ENCODE data around the gene AP2M1.

Gene AP2M1

DNA sequence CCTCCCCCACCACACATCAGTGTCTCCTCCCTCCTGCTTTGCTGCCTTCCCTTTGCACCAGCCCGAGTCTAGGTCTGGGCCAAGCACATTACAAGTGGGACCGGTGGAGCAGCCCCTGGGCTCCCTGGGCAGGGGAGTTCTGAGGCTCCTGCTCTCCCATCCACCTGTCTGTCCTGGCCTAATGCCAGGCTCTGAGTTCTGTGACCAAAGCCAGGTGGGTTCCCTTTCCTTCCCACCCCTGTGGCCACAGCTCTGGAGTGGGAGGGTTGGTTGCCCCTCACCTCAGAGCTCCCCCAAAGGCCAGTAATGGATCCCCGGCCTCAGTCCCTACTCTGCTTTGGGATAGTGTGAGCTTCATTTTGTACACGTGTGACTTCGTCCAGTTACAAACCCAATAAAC, 9.0 kb downstream of the AP2M1 start:
- DNase-seq = no peak

DNA sequence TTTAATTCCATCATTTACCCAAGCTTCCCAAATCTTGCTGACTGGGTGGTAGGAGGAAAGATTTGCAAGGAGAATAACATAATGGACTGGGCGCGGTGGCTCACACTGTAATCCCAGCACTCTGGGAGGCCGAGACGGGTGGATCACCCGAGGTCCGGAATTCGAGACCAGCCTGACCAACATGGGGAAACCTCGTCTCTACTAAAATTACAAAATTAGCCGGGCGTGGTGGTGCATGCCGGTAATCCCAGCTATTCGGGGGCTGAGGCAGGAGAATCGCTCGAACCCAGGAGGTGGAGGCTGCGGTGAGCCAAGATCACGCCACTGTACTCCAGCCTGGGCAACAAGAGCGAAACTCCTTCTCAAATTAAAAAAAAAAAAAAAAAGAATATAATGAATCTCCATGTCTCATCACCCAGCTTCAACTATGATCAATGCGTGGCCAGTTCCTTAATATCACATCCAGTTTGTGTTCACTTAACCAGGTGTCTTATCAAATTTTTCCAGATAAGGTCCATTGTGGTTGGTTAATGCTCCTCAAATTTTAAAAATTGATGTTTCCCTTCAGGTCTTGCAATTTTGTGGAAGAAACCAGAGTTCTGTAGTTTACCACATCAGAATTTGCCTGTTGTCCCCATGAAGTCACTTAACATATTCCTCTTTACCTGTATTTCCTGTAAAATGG, 10.0 kb downstream of the AP2M1 start:
- DNase-seq = no peak

DNA sequence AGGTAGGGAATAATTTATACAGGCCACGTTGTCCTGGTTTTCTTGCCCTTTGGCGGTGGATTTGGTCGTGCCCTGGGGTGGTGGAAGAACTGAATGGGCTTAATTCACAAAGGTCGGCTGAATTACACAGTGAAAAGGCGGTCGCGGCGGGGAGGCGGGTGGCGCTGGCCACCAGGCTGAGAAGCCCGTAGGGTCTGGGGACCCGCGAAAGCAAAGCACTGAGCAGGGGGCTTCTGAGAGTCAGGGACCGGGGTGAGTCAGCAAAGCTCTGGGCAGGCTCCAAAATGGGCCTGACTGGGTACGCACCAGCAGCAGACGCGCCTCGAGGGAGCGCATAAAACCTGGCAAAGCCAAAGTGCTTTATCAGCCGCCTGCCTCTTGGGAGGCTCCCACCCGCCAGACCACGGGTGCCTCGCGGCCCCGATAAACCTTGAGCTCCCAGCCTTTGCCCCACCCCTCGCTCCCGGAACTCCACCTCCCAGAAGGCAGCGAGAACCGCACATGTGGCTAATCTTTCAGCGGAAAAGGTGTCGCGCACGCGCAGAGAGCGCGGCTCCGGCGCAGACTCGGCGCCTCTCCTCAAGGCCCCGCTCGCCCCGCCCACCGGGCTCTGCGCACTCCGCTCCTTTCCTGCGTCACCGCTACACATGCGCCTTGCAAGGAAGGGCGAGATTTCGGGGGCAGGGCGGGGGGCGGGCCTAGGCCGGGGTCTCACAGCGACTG, 11.0 kb downstream of the AP2M1 start:
- peak; percentile 94 for DNase-seq

DNA sequence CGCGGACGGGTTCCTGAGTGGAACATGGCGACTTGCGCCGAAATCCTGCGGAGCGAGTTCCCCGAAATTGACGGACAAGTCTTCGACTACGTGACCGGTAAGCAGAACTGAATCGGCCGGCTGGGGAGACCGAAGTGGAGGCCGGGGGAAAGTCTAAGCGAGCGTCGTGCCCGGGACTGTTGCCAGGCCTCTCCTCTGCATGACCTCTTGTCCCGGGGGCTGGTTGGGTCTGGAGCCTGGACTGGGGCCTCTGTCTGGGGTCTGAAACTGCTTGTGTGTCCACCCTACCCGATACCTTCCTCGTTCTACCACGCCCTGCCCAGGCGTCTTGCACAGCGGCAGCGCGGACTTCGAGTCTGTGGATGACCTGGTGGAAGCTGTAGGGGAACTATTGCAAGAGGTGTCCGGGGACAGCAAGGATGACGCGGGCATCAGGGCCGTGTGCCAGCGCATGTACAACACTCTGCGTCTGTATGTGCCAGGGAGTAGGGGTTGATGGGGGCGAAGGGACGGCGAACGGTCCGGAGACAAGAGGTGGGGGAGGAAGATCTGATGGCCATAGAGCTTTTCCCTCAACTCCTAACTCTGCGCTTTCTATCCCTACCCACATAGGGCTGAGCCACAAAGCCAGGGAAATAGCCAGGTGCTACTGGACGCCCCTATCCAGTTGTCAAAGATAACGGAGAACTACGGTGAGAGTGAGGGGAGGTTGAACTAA, 11.7 kb downstream of the AP2M1 start, which contains the start of gene ABCF3:
Gene ABCF3, plus strand, starts transcription at position 16 of the 718 bp plus-strand sequence. Its CDS starts 9 bp downstream, at position 25.
- DNase-seq = no peak

DNA sequence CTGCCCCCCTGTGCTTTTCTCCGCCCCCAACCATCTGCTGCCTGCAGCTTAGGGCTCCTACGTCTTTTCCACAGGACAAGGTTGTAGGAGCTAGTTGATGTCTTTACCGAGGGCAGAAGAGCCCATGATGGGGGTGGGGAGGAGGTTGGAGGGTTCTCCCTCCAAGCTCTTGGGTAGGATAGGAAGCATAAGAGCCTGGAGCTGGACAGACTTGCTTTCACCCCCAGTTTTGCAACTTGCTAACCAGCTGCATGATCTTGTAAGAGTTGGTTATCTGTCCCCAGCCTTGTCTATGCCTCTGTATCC, 12.2 kb downstream of the AP2M1 start:
- no peak for DNase-seq

DNA sequence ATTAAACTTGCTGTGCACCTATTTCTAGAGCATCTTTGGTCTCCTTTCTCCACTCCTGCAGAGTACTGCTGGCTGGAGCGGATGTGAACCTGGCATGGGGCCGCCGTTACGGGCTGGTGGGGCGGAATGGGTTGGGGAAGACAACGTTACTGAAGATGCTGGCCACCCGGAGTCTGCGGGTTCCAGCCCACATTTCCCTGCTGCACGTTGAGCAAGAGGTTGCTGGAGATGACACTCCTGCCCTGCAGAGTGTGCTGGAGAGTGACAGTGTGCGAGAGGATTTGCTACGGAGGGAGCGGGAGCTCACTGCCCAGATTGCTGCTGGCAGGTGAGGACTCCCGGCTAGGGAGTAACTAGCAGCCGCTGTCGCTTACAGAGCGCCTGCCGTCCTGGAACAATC, 13.4 kb downstream of the AP2M1 start:
- no peak for DNase-seq

DNA sequence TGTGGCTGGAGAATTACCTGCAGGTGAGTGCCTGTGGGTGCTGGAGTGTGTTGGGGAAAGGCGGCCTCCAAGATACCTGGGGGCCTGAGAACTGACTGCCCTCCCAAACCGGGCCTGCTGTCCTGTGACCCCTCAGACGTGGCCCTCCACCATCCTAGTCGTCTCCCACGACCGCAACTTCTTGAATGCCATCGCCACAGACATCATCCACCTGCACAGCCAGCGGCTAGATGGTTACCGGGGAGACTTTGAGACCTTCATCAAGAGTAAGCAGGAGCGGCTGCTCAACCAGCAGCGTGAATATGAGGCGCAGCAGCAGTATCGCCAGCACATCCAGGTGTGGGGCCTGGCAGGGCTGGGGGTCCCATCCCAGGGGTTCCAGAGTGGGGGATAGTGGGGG, 14.8 kb downstream of the AP2M1 start:
- DNase-seq = no peak

DNA sequence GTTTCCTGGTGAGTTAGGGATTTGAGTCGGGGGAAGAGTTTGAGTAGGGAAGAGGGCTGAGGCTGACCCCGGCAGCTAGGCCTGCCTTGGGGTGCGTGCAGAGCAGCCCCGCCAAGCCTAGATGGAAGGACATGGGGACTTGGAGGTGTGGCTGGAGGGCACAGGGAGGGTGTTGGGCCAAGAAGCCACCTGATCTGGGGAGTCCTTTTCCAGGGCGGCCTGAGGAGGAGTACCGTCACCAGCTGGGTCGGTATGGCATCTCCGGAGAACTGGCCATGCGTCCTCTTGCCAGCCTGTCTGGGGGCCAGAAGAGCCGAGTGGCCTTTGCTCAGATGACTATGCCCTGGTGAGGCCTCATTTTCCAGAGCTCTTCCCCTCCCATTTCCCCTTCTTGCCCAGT, 18.2 kb downstream of the AP2M1 start:
- no peak for DNase-seq

DNA sequence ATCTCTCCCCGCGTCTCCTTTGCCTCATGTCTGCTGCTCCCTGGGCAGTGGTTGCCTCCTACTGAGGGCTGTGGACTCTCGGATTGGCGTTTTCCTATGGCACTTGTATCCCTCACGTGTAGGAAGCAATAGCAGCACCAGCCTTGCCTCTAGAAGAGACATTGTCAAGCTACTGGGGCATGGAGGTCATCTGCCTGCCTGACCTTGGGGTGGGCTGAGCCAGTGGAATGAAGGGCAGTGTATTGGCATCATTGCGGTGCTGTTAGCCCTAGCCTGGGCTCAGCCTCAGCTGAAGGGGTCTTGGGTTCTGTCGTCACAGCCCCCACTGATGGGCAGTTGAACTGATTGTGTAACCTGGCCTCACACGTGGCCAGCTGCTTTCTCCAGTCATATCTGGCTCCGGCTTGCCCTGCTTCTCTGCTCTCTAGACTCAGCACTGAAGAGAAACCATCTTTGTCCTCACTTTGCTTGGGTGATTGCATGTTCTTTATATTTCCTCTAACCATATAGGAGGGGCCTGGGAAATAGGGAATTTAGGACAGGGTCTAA, 19.4 kb downstream of the AP2M1 start:
- no peak for DNase-seq

DNA sequence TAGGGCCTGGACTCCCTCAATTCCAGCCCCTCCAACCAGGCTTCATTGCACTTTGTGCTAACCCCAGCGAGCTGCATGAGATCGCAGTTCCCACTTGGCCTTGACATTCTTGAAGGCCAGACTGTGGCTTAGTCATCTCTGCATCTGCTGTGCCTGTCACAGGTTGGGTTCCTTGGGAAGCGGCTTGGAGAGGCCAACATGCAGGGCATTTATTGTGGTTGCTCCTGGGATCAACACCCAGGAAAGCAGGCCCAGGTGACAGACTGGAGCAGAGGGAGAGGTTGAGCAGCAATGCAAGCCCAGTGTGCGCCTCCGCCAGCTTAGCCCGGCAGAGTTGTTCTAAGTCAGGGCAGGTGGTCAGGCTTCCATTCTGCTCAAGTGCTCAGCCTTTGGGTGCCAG, 21.9 kb downstream of the AP2M1 start:
- DNase-seq = no peak

DNA sequence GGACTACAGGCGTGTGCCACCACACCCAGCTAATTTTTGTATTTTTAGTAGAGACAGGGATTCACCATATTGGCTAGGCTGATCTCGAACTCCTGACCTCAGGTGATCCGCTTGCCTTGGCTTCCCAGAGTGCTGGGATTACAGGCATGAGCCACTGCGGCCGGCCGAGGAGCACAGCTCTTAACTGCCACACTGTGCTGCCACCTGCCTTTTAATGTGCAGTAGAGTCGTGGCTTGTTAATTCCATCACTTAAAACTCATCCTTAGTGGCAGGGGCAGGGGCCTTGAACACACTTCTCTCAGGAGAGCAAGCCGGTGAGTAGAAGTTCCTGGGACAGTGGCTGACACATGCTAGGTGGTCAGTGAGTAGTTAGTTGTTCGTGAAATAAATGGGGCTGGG, 23.9 kb downstream of the AP2M1 start:
- DNase-seq = no peak

DNA sequence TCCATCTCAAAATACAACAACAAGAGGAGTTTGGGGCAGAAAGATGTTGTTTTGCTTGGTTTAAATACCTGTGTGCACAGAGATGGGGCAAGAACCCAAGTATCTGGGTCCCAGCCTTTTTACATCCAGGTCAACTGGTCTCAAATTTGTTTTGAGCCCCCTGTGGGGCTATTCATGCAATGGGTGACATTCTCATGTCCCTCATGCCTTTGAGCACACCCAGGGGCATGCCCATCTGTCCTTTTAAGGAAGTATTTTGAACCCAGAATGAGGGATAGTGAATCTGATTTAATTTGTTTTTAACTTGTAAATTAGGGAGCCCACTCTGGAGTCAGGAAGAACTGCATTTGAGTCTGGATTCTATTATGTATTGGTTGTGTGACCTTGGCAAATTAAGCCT, 26.2 kb downstream of the AP2M1 start:
- DNase-seq = no peak

DNA sequence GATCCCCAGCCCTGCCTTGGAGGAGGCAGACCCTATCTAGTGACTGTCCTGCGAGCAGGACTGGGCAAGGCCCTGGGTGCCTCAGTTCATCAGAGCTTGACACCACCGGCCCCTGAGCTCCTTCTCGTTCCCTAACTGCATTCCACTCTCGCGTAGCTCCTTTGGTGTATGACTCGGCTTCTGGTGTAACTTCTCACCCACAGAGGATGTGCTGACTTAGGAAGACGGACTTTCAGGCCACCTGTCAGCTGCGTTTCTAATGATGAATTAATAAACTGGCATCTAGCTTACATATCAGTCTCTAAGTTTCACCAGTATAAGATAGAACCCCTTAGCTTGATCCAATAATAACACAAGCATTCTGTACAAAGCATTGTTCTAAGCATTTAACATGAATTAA, 28.9 kb downstream of the AP2M1 start:
- no peak for DNase-seq

DNA sequence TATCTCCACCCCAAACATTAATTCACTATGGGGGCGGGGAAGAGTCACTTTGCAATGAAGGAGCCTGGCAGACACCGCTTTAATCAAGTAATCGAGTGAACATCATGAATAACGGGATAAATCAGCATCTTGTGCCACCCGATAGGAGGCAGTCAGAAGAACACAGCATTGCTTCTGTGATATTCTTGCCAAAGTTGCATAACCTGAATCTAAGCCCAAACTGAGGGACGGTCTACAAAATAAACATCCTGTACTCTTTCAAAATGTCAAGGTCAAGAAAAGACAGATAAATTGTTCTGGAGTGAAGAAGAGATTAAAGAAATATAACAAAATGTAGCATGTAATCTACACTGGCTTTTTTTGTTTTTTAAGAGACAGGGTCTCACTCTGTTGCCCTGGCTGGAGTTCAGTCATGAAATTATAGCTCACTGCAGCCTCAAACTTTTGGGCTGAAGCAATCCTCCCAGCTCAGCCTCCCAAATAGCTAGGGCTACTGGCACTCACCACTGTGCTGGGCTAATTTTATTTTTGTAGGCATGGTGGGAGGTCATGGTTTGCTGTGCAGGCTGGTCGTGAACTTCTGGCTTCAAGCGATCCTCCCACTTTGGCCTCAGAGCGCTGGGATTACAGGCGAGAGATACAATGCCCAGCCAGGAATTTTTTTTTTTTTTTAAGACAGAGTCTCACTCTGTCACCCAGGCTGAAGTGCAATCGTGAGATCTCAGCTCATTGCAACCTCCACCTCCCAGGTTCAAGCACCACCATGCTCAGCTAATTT, 34.7 kb downstream of the AP2M1 start:
- no peak for DNase-seq

DNA sequence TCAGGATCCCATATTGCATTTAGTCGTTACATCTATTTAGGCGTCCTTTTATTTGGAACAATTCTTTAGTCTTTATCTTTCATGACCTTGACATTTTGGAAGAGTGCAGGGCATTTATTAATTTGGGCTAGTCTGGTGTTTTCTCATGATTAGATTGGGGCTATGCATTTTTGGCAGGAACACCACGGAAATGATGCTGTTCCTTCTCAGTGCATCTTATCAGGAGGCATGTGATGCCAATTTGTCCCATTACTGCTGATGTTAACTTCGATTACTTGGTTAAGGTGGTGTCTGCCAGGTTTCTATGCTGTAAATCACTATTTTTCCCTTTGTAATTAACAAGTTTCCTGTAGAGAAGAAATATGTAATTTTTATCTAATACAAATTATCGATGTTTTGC, 36.6 kb downstream of the AP2M1 start:
- DNase-seq = no peak

DNA sequence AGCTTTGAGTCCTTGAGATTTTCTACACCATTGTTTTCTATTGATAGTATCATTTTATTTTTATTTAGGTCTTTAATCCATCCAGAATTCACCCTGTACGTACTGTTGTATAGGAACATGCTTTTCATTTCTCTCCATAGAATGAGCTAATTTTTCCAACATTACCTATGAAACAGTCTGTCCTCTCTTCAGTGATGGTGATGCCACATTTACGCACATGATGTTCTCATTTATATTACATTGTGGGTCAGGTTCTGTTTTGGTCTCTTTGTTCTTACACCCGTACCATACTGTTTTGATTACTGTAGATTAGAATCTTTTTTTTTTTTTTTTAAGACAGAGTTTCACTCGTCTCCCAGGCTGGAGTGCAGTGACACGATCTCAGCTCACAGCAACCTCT, 37.1 kb downstream of the AP2M1 start:
- DNase-seq = no peak

DNA sequence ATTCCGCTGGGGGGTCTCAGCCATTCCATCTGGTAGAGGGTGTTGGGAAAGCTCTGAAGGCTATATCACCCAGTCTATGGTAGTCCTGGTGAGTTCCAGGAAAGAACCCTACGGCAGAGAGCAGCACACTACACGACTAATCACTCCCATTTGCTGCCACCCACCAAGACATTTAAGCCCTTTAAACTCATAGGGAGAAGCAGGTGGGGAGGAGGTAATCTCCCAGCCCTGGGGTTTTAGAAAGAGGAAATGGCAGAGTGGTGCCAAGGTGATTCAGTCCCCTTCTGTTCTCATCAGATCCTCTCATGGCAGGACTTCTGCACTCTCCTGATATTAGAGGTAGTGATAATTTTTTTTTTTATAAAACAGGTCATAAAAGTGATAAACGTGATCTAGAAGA, 44.2 kb downstream of the AP2M1 start:
- no peak for DNase-seq

DNA sequence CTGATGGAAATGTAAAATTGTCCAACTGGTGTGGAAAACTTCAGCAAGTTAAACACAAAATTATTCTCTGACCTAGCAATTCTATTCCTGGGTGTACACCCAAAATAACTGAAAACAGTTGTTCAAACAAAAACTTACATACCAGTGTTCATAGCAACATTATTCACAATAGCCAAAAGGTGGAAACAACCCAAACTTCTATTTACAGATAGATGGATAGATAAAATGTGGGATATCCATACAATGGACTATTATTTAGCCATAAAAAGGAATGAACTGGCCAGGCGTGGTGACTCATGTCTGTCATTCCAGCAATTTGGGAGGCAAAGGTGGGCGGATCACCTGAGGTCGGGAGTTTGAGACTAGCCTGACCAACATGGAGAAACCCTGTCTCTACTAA, 47.9 kb downstream of the AP2M1 start:
- no peak for DNase-seq

DNA sequence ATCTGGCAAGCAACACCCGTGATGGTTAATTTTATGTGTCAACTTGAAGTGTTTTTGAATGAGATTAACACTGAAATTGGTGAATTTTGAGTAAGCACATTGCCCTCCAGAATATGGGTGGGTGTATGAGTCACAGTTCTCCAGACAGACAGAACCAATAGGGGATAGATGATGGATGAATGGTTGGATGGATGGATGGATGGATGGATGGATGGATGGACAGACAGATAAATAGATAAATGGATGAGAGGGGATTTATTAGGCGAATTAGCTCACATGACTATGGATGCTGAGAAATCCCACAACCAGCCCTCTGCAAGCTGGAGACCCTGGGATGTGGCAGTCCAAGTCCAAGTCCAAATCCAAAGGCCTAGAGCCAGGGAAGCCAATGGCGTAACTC, 49.3 kb downstream of the AP2M1 start:
- DNase-seq = no peak

DNA sequence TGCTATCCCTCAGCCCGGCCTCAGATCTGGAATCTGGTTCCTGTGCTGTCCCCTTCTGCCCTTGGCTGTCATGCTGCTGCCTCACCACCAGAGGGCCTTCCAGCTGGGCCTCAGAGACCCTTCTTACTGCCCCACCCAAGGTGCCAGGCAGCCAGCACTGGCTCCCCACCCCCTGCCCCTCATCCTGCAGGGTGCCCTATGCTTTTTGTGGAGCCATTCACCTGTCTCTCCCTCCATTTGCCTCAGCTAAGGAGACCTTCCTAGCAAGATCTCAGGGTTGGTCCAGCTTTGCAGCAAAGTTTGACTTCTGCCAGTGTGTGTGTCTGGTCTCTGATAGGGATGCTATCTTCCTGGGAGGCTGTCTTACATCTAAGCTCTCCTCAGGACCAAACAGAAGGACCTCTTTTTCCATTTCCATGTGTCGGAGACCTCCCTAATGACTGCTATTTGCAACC, 52.9 kb downstream of the AP2M1 start:
- peak; percentile 7 for DNase-seq

DNA sequence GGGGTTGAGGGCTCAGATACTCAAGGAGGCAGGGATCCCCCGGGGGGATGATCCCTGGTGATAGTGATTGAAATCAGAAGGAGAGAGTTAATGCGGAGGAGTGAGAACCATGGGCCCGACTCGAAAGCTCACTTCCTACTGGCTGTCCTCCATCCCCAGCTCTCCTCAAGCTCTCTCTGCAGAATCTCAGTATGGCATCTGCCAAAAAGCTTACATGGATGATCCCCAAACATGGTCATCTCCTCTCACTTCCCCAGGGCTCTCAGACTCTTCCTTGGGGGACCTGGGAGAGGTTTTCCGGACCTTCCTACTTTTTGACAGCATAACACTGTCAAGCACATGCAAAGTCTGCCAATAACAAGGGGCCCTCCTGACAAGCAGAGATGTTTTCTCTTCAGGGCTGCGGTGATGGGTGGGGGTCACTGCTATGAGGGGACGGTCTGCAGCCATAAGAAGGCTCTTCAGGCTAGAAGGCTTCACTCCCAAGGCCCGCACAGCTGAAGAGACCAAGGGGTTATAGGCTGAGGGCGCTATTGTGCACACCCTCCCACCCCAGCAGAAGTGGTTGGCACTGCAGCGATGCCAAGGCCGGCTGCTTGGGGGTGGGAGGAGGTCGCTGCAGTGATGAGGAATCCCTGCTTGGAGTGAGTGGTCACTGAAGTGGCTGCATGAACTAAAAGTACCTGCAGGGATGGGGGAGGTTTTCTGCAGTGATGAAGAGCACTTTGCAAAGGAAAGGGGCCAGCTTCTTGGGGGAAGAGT, 53.9 kb downstream of the AP2M1 start:
- DNase-seq = no peak

DNA sequence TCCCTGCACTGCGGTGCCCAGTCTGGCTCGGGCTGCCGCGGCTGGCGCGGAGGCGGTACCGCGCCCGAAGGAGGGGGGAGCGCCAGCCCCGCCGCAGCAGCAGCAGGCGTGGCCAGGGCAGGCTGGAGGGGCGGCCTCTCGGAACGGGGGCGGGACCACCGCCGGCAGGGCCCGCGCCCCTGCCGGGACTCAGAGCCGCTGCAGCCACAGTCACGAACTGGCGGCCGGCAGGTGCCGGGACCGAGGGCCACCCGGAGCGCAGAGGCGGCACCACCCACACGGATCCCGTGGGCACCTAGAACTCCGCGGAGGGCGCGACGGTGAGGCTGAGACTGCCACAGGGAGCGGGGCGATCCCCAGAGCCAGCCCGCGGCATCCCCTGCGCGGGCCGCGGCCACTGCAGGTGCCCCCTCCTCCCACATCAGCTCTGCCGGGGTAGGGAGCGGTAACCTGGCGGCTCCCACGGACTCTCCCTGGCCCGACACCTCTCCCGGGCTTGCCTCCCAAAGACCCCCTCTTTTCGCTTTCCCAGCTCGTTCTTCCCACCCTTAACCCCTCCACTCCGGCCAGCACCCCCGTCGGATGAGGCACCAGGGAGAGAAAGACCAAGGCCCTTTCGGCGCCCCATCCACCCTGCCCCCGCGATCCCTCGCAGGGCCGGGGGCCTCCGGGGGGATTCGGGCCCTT, 54.9 kb downstream of the AP2M1 start, which contains the start of gene VWA5B2:
Gene VWA5B2, plus strand, starts transcription at position 192 of the 687 bp plus-strand sequence. CDS start 944 bp downstream, outside the sequence.
- peak; percentile 27 for DNase-seq

All from kidney glomerular epithelial cell (primary cell).